ENCODE data around the gene SCAMP1. TPM values are rescaled to one million over a fixed set of nuclear protein-coding genes. Genes with fewer than 3 reads are reported as not detected.
"Not testable (repeated sequence)": the region's sequence is repeated elsewhere in the genome, so short reads cannot be mapped to it uniquely, and the experiment has no call there.

Gene SCAMP1
- total RNA-seq, 4 donors from 2014 or later = 22.5 to 30.8 (median 28.3) TPM

DNA sequence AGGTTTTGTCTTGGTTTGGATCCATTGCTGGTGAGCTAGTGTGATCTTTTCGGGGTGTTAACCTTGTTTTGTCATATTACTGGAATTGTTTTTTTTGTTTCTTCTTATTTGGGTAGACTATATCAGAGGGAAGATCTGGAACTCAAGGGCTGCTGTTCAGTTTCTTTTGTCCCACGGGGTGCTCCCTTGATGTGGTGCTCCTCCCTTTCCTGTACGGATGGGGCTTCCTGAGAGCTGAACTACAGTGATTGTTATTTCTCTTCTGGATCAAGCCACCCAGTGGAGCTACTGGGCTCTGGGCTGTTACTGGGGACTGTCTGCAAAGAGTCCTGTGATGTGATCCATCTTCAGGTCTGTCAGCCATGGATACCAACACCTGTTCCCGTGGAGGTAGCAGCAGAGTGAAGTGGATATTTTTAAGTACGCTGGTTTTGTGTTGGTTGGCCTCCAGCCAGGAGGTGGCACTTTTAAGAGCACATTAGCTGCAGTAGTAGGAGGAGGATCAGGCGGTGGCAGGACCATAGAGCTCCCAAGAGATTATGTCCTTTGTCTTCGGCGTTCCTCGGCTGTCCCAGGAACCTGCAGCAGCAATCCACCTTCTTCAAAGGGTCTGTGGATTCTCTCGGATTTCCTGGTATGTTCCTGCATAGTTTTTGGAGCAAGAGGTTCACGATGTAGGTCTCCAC is 27.2 kb downstream of the SCAMP1 start:
- Histone ChIP-seq H3K36me3 (peaks cover 0 to 22% (median 0%) of the 10 kb centered on the region in 3 donors), H3K4me1 (no peaks in the 10 kb centered on the region), H3K4me3 (no peak overlapping the region), H3K9me3 (peaks cover 0 to 20% (median 8%) of the 10 kb centered on the region in 4 donors), H3K27ac (no peak overlapping the region), H3K27me3 (no peaks in the 10 kb centered on the region)
- DNase-seq (ENCODE audit: low spot score in 2 of 2) = no peak
- no peak for TF ChIP-seq POLR2A (IDR thresholded peaks at IDR 0.05)
- WGBS, 2 donors = 89 to 91% methylated on average over 11 of the region's 11 CpGs

GRCh38 chr5:78391357-78391756 is 30.9 kb downstream of the SCAMP1 start:
- H3K27ac ChIP-seq; H3K4me3 ChIP-seq; H3K27me3 ChIP-seq; H3K9me3 ChIP-seq; H3K4me1 ChIP-seq; DNase-seq (ENCODE audit: low spot score in 2 of 2): not testable (repeated sequence)
- WGBS, 2 donors = 97 to 98% methylated on average over 15 to 17 of the region's 28 CpGs
- H3K36me3 ChIP-seq = peaks cover 0 to 22% (median 0%) of the 10 kb centered on the region in 3 donors

- TF ChIP-seq POLR2A (IDR thresholded peaks at IDR 0.05) = no peak
- TF ChIP-seq EP300 (IDR thresholded peaks at IDR 0.05) = no peak
- TF ChIP-seq, protein P1, sequence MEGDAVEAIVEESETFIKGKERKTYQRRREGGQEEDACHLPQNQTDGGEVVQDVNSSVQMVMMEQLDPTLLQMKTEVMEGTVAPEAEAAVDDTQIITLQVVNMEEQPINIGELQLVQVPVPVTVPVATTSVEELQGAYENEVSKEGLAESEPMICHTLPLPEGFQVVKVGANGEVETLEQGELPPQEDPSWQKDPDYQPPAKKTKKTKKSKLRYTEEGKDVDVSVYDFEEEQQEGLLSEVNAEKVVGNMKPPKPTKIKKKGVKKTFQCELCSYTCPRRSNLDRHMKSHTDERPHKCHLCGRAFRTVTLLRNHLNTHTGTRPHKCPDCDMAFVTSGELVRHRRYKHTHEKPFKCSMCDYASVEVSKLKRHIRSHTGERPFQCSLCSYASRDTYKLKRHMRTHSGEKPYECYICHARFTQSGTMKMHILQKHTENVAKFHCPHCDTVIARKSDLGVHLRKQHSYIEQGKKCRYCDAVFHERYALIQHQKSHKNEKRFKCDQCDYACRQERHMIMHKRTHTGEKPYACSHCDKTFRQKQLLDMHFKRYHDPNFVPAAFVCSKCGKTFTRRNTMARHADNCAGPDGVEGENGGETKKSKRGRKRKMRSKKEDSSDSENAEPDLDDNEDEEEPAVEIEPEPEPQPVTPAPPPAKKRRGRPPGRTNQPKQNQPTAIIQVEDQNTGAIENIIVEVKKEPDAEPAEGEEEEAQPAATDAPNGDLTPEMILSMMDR (IDR thresholded peaks at IDR 0.05) = no peak
- H3K27ac ChIP-seq = no peak overlapping the region
- DNase-seq (ENCODE audit: low spot score in 2 of 2) = no peak
- no peaks in the 10 kb centered on the region for H3K4me1 ChIP-seq
- H3K36me3 ChIP-seq = no peaks in the 10 kb centered on the region
- H3K27me3 ChIP-seq = no peaks in the 10 kb centered on the region
- WGBS, 2 donors = 72 to 80% methylated on average over 2 of the region's 2 CpGs
- H3K4me3 ChIP-seq = no peak overlapping the region
- peaks cover 0 to 8% (median 0%) of the 10 kb centered on the region in 4 donors for H3K9me3 ChIP-seq
Measured at GRCh38 chr5:78397831-78398230, 37.4 kb downstream of the SCAMP1 start.

GRCh38 chr5:78399116-78399515 is 38.7 kb downstream of the SCAMP1 start:
- TF ChIP-seq EP300 (IDR thresholded peaks at IDR 0.05) = no peak
- TF ChIP-seq, protein P1 (IDR thresholded peaks at IDR 0.05) = no peak
- no peak for TF ChIP-seq POLR2A (IDR thresholded peaks at IDR 0.05)
- no peaks in the 10 kb centered on the region for H3K27me3 ChIP-seq
- no peaks in the 10 kb centered on the region for H3K4me1 ChIP-seq
- H3K27ac ChIP-seq = no peak overlapping the region
- no peak overlapping the region for H3K4me3 ChIP-seq
- no peak for DNase-seq (ENCODE audit: low spot score in 2 of 2)
- H3K9me3 ChIP-seq = peaks cover 0 to 8% (median 0%) of the 10 kb centered on the region in 4 donors
- H3K36me3 ChIP-seq = no peaks in the 10 kb centered on the region

DNA sequence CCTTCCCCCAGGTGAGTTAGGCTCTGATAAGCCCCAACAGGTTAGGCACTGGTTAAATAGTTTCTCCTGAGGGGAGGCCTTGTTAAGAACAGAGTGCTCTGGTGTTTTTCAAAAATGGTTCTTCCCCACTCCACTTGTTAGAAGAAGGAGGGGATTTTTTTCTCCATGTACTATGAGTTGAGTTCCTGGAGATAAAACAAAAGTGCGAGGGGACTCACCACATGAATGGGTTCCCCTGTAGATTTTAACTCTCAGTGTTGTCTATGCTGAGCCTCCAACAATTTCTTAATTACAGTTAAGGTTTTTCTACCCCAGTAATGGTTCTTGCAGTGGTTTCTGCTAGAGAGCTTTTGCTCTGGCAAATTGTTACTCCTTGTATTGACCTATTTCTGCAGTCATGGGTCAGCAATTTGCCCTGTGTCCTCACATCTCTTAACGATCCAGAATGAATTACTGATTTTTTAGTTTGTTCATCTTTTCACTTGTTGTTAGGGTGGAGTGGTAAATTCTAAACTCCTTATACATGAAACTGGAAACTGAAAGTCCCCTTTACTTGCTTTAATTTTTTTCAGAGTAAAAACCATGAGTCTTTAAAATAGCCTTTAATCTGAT is 44.4 kb downstream of the SCAMP1 start:
- peaks cover 0 to 8% (median 0%) of the 10 kb centered on the region in 4 donors for H3K9me3 ChIP-seq

More for the DNA sequence above, 44.4 kb downstream of the SCAMP1 start:
- Histone ChIP-seq H3K4me3 (no peak overlapping the region), H3K27me3 (no peaks in the 10 kb centered on the region), H3K27ac (no peak overlapping the region), H3K4me1 (peaks cover 0 to 12% (median 3%) of the 10 kb centered on the region in 4 donors), H3K36me3 (no peaks in the 10 kb centered on the region)
- 52 to 62% methylated on average over 2 of the region's 2 CpGs for WGBS, 2 donors
- DNase-seq (ENCODE audit: low spot score in 2 of 2) = no peak
- no peak for TF ChIP-seq POLR2A (IDR thresholded peaks at IDR 0.05)
- TF ChIP-seq, protein P1 (IDR thresholded peaks at IDR 0.05) = no peak
- no peak for TF ChIP-seq EP300 (IDR thresholded peaks at IDR 0.05)
